Mesothelial cell of epicardium (in vitro differentiated cells): ENCODE measurements around the gene NUP37. TPM values are rescaled to one million over a fixed set of nuclear protein-coding genes. Genes with fewer than 3 reads are reported as not detected.

Source experiments
- DNase-seq, 2 experiments: peaks; one replicate each; pipeline ENCODE4 v3.0.0; 2021; ENCODE audit warnings: low spot score in 2 of 2; ENCODE audit not compliant: unreplicated experiment in 2 of 2
- H3K27ac Mint-ChIP-seq: 2 replicates; pipeline ENCODE4 v1.8.0; 2021; ENCODE audit warnings: mixed read lengths
- H3K27me3 Mint-ChIP-seq: 2 replicates; pipeline ENCODE4 v1.8.0; 2021; ENCODE audit warnings: low read depth, mixed read lengths
- H3K36me3 Mint-ChIP-seq: 2 replicates; pipeline ENCODE4 v1.8.0; 2021; ENCODE audit warnings: mixed read lengths
- H3K4me1 Mint-ChIP-seq: 2 replicates; pipeline ENCODE4 v1.8.0; 2021; ENCODE audit warnings: mixed read lengths
- H3K4me3 Mint-ChIP-seq: 2 replicates; pipeline ENCODE4 v1.8.0; 2021; ENCODE audit warnings: mild to moderate bottlenecking, moderate library complexity, mixed read lengths
- H3K9me3 Mint-ChIP-seq: 2 replicates; pipeline ENCODE4 v1.8.0; 2021; ENCODE audit warnings: mixed read lengths
- CTCF ChIP-seq: fragments of 200-600 bp; sonication (generic); IDR thresholded peaks from one replicate; pipeline ENCODE4 v1.5.0; 2021; ENCODE audit warnings: antibody characterized with exemption; ENCODE audit not compliant: unreplicated experiment
- total RNA-seq: library from RNA; stranded (reverse); gene quantifications from 3 replicates; pipeline ENCODE4 v1.2.1, GENCODE V29; 2021

Gene NUP37
- total RNA-seq, 1 donor from 2014 or later = 35.2 TPM

GRCh38 chr12:102062419-102062806, 57.5 kb downstream of the NUP37 start:
- no peak for TF ChIP-seq CTCF
- peaks cover 5% of the 10 kb centered on the region for H3K9me3 Mint-ChIP-seq
- peaks cover 18% of the 10 kb centered on the region for H3K4me1 Mint-ChIP-seq
- H3K36me3 Mint-ChIP-seq = peaks cover 12% of the 10 kb centered on the region
- no peak for DNase-seq
- peak overlapping the region; percentile 98 for H3K4me3 Mint-ChIP-seq
- H3K27me3 Mint-ChIP-seq = no peaks in the 10 kb centered on the region
- H3K27ac Mint-ChIP-seq = peak overlapping the region; percentile 97

- DNase-seq = peak; percentile 76 to 87
- peaks cover 18% of the 10 kb centered on the region for H3K4me1 Mint-ChIP-seq
- H3K27me3 Mint-ChIP-seq = no peaks in the 10 kb centered on the region
- peak within 1 kb of the TSS; percentile 98 for H3K4me3 Mint-ChIP-seq
- TF ChIP-seq CTCF = no peak
- peak within 1 kb of the TSS; percentile 97 for H3K27ac Mint-ChIP-seq
- peaks cover 5% of the 10 kb centered on the region for H3K9me3 Mint-ChIP-seq
- H3K36me3 Mint-ChIP-seq = peaks cover 17% of the 10 kb centered on the region
Measured at GRCh38 chr12:102061560-102062418, 58.1 kb downstream of the NUP37 start, which contains the start of gene WASHC3. Gene WASHC3 (minus strand): TSS chr12:102061991. CDS start chr12:102061962, 29 bp downstream.

- H3K27me3 Mint-ChIP-seq = no peaks in the 10 kb centered on the region
- no peak for TF ChIP-seq CTCF
- H3K9me3 Mint-ChIP-seq = peaks cover 5% of the 10 kb centered on the region
- peak overlapping the region; percentile 98 for H3K4me3 Mint-ChIP-seq
- peak overlapping the region; percentile 97 for H3K27ac Mint-ChIP-seq
- peaks cover 24% of the 10 kb centered on the region for H3K36me3 Mint-ChIP-seq
- no peak for DNase-seq
- peaks cover 18% of the 10 kb centered on the region for H3K4me1 Mint-ChIP-seq
Measured at GRCh38 chr12:102061096-102061559, 58.8 kb downstream of the NUP37 start.

- Mint-ChIP-seq H3K27ac (no peak overlapping the region), H3K4me3 (no peak overlapping the region), H3K4me1 (peaks cover 9% of the 10 kb centered on the region), H3K9me3 (peaks cover 10% of the 10 kb centered on the region), H3K27me3 (no peaks in the 10 kb centered on the region), H3K36me3 (peaks cover 34% of the 10 kb centered on the region)
- no peak for TF ChIP-seq CTCF
- no peak for DNase-seq
Measured at GRCh38 chr12:102059343-102059742, 60.6 kb downstream of the NUP37 start.

GRCh38 chr12:102054345-102054744, 65.6 kb downstream of the NUP37 start:
- Mint-ChIP-seq H3K27me3 (no peaks in the 10 kb centered on the region), H3K27ac (no peak overlapping the region), H3K4me1 (peaks cover 14% of the 10 kb centered on the region), H3K9me3 (peaks cover 10% of the 10 kb centered on the region), H3K4me3 (no peak overlapping the region), H3K36me3 (peaks cover 50% of the 10 kb centered on the region)
- TF ChIP-seq CTCF = no peak
- DNase-seq = no peak
